ENCODE results near the gene ATF6B. TPM values are rescaled to one million over a fixed set of nuclear protein-coding genes. Genes with fewer than 3 reads are reported as not detected.

The ATF6B gene
- total RNA-seq, 1 donor = 27.5 TPM

DNA sequence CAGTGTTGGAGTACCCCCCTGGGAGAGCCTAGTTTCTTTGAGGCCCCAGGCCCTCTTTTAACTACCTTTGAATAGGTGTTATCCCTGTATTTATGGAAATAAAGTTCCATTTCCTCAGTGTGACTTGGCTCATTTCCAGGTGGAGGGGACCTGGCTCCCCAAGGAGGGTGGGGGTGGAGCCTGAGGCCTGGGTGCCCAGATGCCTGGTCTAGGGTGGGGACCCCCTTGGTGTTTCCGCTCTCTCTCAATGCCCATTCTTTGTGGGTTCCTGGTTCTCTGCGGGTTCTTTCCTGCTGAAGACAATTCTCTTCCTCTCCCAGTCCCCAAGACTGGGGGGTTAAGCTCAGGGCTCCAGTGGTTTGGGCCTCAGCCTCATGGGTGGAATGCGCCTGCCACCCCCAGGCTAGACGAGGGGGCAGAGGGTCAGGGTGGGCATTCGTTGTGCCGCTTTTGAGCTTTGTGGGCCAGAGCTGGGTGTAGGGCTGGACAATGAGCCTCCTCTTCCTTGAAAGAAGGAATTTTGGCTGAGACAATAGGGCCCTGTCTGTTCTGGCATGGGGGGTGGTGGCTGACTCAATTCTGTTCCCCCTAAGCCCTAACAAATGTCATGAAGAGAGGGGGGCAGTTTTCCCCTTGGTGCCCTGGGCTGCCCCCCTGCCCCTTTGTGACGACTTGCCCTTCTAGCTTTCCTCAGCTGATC, 35.7 kb upstream of the ATF6B start:
- TF ChIP-seq, protein P1, sequence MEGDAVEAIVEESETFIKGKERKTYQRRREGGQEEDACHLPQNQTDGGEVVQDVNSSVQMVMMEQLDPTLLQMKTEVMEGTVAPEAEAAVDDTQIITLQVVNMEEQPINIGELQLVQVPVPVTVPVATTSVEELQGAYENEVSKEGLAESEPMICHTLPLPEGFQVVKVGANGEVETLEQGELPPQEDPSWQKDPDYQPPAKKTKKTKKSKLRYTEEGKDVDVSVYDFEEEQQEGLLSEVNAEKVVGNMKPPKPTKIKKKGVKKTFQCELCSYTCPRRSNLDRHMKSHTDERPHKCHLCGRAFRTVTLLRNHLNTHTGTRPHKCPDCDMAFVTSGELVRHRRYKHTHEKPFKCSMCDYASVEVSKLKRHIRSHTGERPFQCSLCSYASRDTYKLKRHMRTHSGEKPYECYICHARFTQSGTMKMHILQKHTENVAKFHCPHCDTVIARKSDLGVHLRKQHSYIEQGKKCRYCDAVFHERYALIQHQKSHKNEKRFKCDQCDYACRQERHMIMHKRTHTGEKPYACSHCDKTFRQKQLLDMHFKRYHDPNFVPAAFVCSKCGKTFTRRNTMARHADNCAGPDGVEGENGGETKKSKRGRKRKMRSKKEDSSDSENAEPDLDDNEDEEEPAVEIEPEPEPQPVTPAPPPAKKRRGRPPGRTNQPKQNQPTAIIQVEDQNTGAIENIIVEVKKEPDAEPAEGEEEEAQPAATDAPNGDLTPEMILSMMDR (IDR thresholded peaks at IDR 0.05; ENCODE audit: extremely low read depth, low read depth, low read length) = no peak
- no peaks in the 10 kb centered on the region for H3K79me2 ChIP-seq (ENCODE audit: insufficient read depth, low read length)

DNA sequence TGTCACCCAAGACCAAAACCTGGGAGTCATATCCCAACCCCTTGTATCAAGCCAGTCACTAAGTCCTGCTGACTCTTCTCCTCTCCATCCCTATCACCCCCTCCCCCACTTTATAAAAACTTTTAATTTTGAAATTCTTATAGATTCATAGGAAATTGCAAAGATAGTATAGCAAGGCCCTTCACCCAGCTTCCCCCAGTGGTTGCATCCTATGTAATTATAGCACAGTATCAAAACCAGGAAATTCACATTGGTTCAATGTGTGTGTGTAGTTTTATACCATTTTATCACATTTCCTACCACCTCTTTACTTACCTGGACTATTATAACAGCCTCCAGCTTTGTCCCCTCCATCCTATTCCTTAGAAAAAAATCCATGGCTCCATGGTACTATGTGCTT, 30.0 kb upstream of the ATF6B start:
- H3K79me2 ChIP-seq (ENCODE audit: insufficient read depth, low read length) = peaks cover 18% of the 10 kb centered on the region
- H3K9me3 ChIP-seq (ENCODE audit: low read depth, low read length) = no peaks in the 10 kb centered on the region
- TF ChIP-seq, protein P1 (IDR thresholded peaks at IDR 0.05; ENCODE audit: extremely low read depth, low read depth, low read length) = no peak
- peaks cover 20% of the 10 kb centered on the region for H3K36me3 ChIP-seq (ENCODE audit: insufficient read depth, low read length)
- no peak overlapping the region for H3K27ac ChIP-seq (ENCODE audit: low read depth, low read length)
- H3K4me3 ChIP-seq (ENCODE audit: insufficient read depth, low read length) = no peak overlapping the region
- peaks cover 12% of the 10 kb centered on the region for H3K4me1 ChIP-seq (ENCODE audit: insufficient read depth, low read length)
- H4K20me1 ChIP-seq (ENCODE audit: insufficient read depth, low read length) = peaks cover 6% of the 10 kb centered on the region
- peak; percentile 22 for DNase-seq (ENCODE audit: insufficient read length, low spot score, missing footprints)
- no peak overlapping the region for H3K4me2 ChIP-seq (ENCODE audit: insufficient read depth, low read length)
- H3K27me3 ChIP-seq (ENCODE audit: insufficient read depth, low read length) = no peaks in the 10 kb centered on the region
- H2AFZ ChIP-seq (ENCODE audit: low read length) = no peak overlapping the region

More for the DNA sequence above, 35.7 kb upstream of the ATF6B start:
- no peak overlapping the region for H3K27ac ChIP-seq (ENCODE audit: low read depth, low read length)
- H2AFZ ChIP-seq (ENCODE audit: low read length) = no peak overlapping the region
- no peaks in the 10 kb centered on the region for H3K9me3 ChIP-seq (ENCODE audit: low read depth, low read length)
- DNase-seq (ENCODE audit: insufficient read length, low spot score, missing footprints) = peak; percentile 37
- H3K36me3 ChIP-seq (ENCODE audit: insufficient read depth, low read length) = peaks cover 22% of the 10 kb centered on the region
- no peaks in the 10 kb centered on the region for H3K27me3 ChIP-seq (ENCODE audit: insufficient read depth, low read length)
- peaks cover under 1% of the 10 kb centered on the region for H3K4me1 ChIP-seq (ENCODE audit: insufficient read depth, low read length)
- H4K20me1 ChIP-seq (ENCODE audit: insufficient read depth, low read length) = no peaks in the 10 kb centered on the region
- no peak overlapping the region for H3K4me3 ChIP-seq (ENCODE audit: insufficient read depth, low read length)
- H3K4me2 ChIP-seq (ENCODE audit: insufficient read depth, low read length) = no peak overlapping the region

DNA sequence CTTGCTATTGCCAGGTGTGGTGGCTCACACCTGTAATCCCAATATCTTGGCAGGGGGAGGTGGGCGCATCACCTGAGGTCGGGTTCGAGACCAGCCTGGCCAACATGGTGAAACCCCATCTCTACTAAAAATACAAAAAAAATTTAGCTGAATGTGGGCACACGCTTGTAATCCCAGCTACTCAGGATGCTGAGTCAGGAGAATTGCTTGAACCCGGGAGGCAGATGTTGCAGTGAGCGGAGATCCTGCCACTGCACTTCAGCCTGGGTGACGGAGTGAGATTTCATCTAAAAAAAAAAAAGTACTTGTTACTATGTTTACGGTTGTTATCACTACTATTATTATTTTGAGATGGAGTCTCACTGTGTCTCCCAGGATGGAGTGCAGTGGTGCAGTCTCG, 28.8 kb upstream of the ATF6B start:
- no peaks in the 10 kb centered on the region for H3K27me3 ChIP-seq (ENCODE audit: insufficient read depth, low read length)
- DNase-seq (ENCODE audit: insufficient read length, low spot score, missing footprints) = no peak
- peaks cover 6% of the 10 kb centered on the region for H4K20me1 ChIP-seq (ENCODE audit: insufficient read depth, low read length)
- no peak overlapping the region for H3K4me3 ChIP-seq (ENCODE audit: insufficient read depth, low read length)
- H3K36me3 ChIP-seq (ENCODE audit: insufficient read depth, low read length) = peaks cover 14% of the 10 kb centered on the region
- no peak overlapping the region for H2AFZ ChIP-seq (ENCODE audit: low read length)
- no peaks in the 10 kb centered on the region for H3K9me3 ChIP-seq (ENCODE audit: low read depth, low read length)
- peaks cover 24% of the 10 kb centered on the region for H3K4me1 ChIP-seq (ENCODE audit: insufficient read depth, low read length)
- no peak overlapping the region for H3K4me2 ChIP-seq (ENCODE audit: insufficient read depth, low read length)
- peaks cover 18% of the 10 kb centered on the region for H3K79me2 ChIP-seq (ENCODE audit: insufficient read depth, low read length)
- no peak overlapping the region for H3K27ac ChIP-seq (ENCODE audit: low read depth, low read length)
- TF ChIP-seq, protein P1 (IDR thresholded peaks at IDR 0.05; ENCODE audit: extremely low read depth, low read depth, low read length) = no peak

DNA sequence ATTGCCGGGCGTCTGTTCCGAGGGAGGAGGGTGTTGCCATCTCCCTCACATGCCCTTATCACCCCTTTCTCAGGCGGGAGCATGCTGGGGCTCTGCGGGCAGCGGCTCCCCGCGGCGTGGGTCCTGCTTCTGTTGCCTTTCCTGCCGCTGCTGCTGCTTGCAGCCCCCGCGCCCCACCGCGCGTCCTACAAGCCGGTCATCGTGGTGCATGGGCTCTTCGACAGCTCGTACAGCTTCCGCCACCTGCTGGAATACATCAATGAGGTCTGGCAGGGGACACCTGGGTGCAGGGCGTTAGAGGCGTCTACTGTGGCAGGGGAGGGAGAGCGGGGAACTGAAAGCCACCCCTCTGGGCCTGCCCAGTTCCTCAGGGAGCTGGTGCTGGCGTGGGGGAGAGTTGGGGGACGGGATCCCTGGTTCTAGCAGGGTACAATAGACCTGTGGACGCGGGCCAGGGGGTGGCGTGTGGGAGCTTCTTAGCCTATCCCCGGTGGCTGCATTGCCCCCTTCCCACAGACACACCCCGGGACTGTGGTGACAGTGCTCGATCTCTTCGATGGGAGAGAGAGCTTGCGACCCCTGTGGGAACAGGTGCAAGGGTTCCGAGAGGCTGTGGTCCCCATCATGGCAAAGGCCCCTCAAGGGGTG, 26.6 kb upstream of the ATF6B start:
- DNase-seq (ENCODE audit: insufficient read length, low spot score, missing footprints) = peak; percentile 83
- H3K36me3 ChIP-seq (ENCODE audit: insufficient read depth, low read length) = peaks cover 14% of the 10 kb centered on the region

More for the DNA sequence above, 26.6 kb upstream of the ATF6B start:
- H3K4me3 ChIP-seq (ENCODE audit: insufficient read depth, low read length) = peak overlapping the region; percentile 97
- H3K4me2 ChIP-seq (ENCODE audit: insufficient read depth, low read length) = peak overlapping the region; percentile 91
- H4K20me1 ChIP-seq (ENCODE audit: insufficient read depth, low read length) = peaks cover 6% of the 10 kb centered on the region
- no peaks in the 10 kb centered on the region for H3K9me3 ChIP-seq (ENCODE audit: low read depth, low read length)
- peak overlapping the region; percentile 90 for H3K27ac ChIP-seq (ENCODE audit: low read depth, low read length)
- H3K4me1 ChIP-seq (ENCODE audit: insufficient read depth, low read length) = peaks cover 24% of the 10 kb centered on the region
- H2AFZ ChIP-seq (ENCODE audit: low read length) = peak overlapping the region; percentile 97
- TF ChIP-seq, protein P1 (IDR thresholded peaks at IDR 0.05; ENCODE audit: extremely low read depth, low read depth, low read length) = peak; percentile 54
- H3K27me3 ChIP-seq (ENCODE audit: insufficient read depth, low read length) = peaks cover 3% of the 10 kb centered on the region
- peaks cover 18% of the 10 kb centered on the region for H3K79me2 ChIP-seq (ENCODE audit: insufficient read depth, low read length)
